ENCODE data around the gene LAP3.
"Not testable (repeated sequence)": the region's sequence is repeated elsewhere in the genome, so short reads cannot be mapped to it uniquely, and the experiment has no call there.

LAP3 gene

GRCh38 chr4:17576932-17577664 is at the start of gene LAP3:
Gene LAP3 (plus strand): TSS chr4:17577198. CDS start chr4:17577466, 268 bp downstream.
- DNase-seq, result peak; percentile 98 to 100 (median 98)

GRCh38 chr4:17528551-17529165 is 48.3 kb upstream of the LAP3 start:
- DNase-seq, result no peak

GRCh38 chr4:17531538-17532285 is 45.3 kb upstream of the LAP3 start:
- DNase-seq, result no peak

GRCh38 chr4:17534705-17535104 is 42.3 kb upstream of the LAP3 start:
- no peak for DNase-seq

- DNase-seq, result no peak
These were observed 41.8 kb upstream of the LAP3 start for GRCh38 chr4:17535242-17535641.

GRCh38 chr4:17535906-17536305 is 41.1 kb upstream of the LAP3 start:
- no peak for DNase-seq

- not testable (repeated sequence) for DNase-seq
These were observed 39.9 kb upstream of the LAP3 start for GRCh38 chr4:17537060-17537459.

GRCh38 chr4:17544205-17544604 is 32.8 kb upstream of the LAP3 start:
- no peak for DNase-seq

- DNase-seq, result no peak
These were observed 32.2 kb upstream of the LAP3 start for GRCh38 chr4:17544831-17545234.

- DNase-seq, result no peak
These were observed 31.4 kb upstream of the LAP3 start for GRCh38 chr4:17545374-17546140.

GRCh38 chr4:17546222-17546621 is 30.8 kb upstream of the LAP3 start:
- DNase-seq, result no peak

- no peak for DNase-seq
These were observed 30.3 kb upstream of the LAP3 start for GRCh38 chr4:17546678-17547077.

GRCh38 chr4:17550549-17550948 is 26.4 kb upstream of the LAP3 start:
- DNase-seq, result no peak

GRCh38 chr4:17552427-17552826 is 24.6 kb upstream of the LAP3 start:
- no peak for DNase-seq

- no peak for DNase-seq
These were observed 22.4 kb upstream of the LAP3 start for GRCh38 chr4:17554568-17554967.

- DNase-seq, result no peak
These were observed 20.5 kb upstream of the LAP3 start for GRCh38 chr4:17556498-17556897.

GRCh38 chr4:17557880-17558279 is 19.1 kb upstream of the LAP3 start:
- DNase-seq, result no peak

- DNase-seq, result no peak
These were observed 17.9 kb upstream of the LAP3 start for GRCh38 chr4:17558941-17559708.

GRCh38 chr4:17559709-17560048 is 17.3 kb upstream of the LAP3 start:
- DNase-seq, result no peak

GRCh38 chr4:17560065-17560673 is 16.8 kb upstream of the LAP3 start:
- DNase-seq, result no peak

GRCh38 chr4:17561195-17561909 is 15.6 kb upstream of the LAP3 start:
- no peak for DNase-seq
